Measurements from ENCODE around the gene TSHZ2.
"Not testable (repeated sequence)": the region's sequence is repeated elsewhere in the genome, so short reads cannot be mapped to it uniquely, and the experiment has no call there.

TSHZ2 gene

DNA sequence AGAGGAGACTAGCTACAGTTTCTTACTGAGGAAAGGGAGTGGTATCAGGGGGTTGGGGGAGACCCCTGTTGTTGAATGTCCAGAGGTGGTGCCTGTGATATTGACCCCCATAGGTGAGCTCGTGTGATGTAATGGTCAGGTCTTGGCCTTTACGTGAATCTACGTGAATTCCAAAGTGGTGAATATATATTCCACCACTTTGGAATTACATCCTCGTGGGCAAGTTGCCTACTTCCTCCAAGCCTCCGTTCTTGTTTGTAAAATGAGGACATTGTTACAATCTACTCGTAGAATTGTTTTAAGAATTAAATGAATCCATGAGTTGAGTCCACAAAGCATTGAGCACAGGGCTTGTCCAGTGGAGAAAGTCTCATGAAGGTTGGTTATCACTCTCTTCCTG, 47.3 kb downstream of the TSHZ2 start:
- Histone ChIP-seq H3K4me3 (replicated peaks; ENCODE audit: low read depth, low read length) (no peak overlapping the region), H3K36me3 (ENCODE audit: control insufficient read depth, insufficient read depth, low read length) (no peaks in the 10 kb centered on the region), H3K27me3 (replicated peaks; ENCODE audit: control insufficient read depth, insufficient read depth, low read length) (no peaks in the 10 kb centered on the region)
- no peak for DNase-seq (ENCODE audit: extremely low read depth, insufficient read length)
- TF ChIP-seq, protein P1, sequence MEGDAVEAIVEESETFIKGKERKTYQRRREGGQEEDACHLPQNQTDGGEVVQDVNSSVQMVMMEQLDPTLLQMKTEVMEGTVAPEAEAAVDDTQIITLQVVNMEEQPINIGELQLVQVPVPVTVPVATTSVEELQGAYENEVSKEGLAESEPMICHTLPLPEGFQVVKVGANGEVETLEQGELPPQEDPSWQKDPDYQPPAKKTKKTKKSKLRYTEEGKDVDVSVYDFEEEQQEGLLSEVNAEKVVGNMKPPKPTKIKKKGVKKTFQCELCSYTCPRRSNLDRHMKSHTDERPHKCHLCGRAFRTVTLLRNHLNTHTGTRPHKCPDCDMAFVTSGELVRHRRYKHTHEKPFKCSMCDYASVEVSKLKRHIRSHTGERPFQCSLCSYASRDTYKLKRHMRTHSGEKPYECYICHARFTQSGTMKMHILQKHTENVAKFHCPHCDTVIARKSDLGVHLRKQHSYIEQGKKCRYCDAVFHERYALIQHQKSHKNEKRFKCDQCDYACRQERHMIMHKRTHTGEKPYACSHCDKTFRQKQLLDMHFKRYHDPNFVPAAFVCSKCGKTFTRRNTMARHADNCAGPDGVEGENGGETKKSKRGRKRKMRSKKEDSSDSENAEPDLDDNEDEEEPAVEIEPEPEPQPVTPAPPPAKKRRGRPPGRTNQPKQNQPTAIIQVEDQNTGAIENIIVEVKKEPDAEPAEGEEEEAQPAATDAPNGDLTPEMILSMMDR (IDR thresholded peaks at IDR 0.05; ENCODE audit: insufficient read depth, low read length, poor library complexity, severe bottlenecking): no peak

DNA sequence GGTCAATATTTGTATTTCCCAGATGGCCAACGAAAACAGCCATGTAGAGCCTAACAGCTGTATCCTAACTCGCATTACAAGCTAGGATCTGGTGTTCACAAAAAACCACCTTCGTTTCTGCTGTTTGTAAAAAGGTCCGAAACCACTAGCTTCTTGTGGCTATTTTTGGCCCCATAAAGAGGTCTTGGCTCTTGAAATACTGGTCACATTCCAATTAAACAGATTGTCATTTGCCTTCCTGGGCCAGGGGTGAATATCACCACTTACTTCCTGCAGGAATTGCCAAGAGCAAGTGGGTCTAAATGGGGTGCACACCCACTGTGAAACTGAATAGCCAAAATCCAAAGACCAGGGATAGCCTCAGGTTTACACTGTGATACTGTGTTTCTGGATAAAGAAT, 48.2 kb downstream of the TSHZ2 start:
- Histone ChIP-seq H3K27me3 (replicated peaks; ENCODE audit: control insufficient read depth, insufficient read depth, low read length) (no peaks in the 10 kb centered on the region), H3K4me3 (replicated peaks; ENCODE audit: low read depth, low read length) (no peak overlapping the region), H3K36me3 (ENCODE audit: control insufficient read depth, insufficient read depth, low read length) (no peaks in the 10 kb centered on the region)
- TF ChIP-seq, protein P1 (IDR thresholded peaks at IDR 0.05; ENCODE audit: insufficient read depth, low read length, poor library complexity, severe bottlenecking): no peak
- no peak for DNase-seq (ENCODE audit: extremely low read depth, insufficient read length)

DNA sequence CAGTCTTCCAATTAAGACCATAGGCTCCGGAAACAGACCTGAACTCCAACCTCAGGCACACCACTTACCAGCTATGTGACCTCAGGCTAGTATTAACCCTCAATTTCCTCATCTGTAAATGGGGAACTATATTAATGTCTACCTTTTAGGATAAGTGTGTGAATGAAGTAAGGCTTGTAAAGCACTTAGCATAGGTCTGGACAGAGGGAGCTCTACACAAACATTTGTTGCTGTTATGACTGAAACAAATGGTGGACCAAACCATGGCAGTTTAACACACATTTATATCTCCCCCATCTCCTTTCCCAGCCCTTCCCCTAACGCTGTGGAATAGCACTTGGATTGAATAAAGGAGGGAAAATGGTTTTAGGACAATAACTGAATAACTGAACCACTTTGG, 48.7 kb downstream of the TSHZ2 start:
- no peaks in the 10 kb centered on the region for H3K36me3 ChIP-seq (ENCODE audit: control insufficient read depth, insufficient read depth, low read length)
- TF ChIP-seq, protein P1 (IDR thresholded peaks at IDR 0.05; ENCODE audit: insufficient read depth, low read length, poor library complexity, severe bottlenecking): no peak
- H3K27me3 ChIP-seq (replicated peaks; ENCODE audit: control insufficient read depth, insufficient read depth, low read length): no peaks in the 10 kb centered on the region
- DNase-seq (ENCODE audit: extremely low read depth, insufficient read length): no peak
- H3K4me3 ChIP-seq (replicated peaks; ENCODE audit: low read depth, low read length): no peak overlapping the region

DNA sequence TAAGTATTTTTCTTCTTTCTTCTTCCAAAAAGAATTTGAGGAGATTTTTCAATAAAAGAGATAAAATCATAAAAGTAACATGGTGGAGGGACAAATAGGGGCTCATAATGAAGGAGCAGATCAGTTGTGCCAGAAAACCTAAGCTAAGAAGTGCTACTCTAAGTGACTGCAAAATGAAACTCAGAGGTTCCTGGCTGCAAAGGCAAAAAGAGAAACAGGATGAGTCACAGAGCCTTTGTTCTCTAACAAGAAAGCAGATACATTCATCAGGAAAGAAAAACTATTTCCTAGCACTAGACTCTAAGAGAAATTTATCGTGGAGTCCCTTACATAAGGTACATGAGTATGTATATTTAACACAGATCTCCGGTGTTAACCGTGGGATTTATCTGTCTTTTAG, 49.8 kb downstream of the TSHZ2 start:
- H3K4me3 ChIP-seq (replicated peaks; ENCODE audit: low read depth, low read length): no peak overlapping the region
- TF ChIP-seq, protein P1 (IDR thresholded peaks at IDR 0.05; ENCODE audit: insufficient read depth, low read length, poor library complexity, severe bottlenecking): no peak

DNA sequence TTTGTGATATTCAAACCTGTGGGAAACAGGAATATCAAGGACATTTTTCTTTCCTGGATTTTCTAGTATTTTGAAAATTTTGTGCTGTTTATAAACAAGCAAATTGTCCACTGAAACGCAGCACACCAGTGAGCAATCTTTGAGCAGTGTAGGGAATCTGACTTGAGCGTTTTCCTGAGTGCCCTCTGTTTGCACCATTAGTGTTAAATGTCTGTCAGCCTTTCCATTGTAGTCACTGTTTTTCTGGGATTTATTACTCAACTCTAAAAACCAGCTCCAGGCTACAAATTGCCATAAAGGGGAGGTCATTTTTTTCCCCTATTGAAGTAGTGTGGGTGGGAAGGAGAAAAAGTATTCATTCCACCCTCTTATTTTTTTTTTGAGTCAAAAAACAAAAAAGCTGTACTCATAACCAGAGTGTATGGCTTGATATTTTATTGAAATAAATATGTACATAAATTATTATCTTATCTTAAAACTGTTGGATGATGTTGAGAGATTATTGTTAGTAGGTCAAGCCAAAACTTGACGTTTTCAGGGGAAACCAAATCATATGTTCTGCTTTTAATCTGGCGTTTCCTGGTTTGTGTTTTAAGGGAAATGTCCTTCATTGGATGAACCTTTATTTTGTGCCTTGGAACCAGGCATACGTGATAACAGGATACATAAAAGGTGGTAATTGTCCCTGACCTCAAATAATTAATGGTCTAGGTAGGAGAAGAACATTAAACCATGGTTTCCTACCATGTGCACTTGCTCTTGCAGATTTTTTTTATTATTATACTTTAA, 51.8 kb downstream of the TSHZ2 start:
- Histone ChIP-seq H3K27me3 (replicated peaks; ENCODE audit: control insufficient read depth, insufficient read depth, low read length) (no peaks in the 10 kb centered on the region), H3K36me3 (ENCODE audit: control insufficient read depth, insufficient read depth, low read length) (no peaks in the 10 kb centered on the region), H3K4me3 (replicated peaks; ENCODE audit: low read depth, low read length) (no peak overlapping the region)
- DNase-seq (ENCODE audit: extremely low read depth, insufficient read length): no peak
- TF ChIP-seq, protein P1 (IDR thresholded peaks at IDR 0.05; ENCODE audit: insufficient read depth, low read length, poor library complexity, severe bottlenecking): no peak

More for the DNA sequence above, 49.8 kb downstream of the TSHZ2 start:
- no peak for DNase-seq (ENCODE audit: extremely low read depth, insufficient read length)
- Histone ChIP-seq H3K36me3 (ENCODE audit: control insufficient read depth, insufficient read depth, low read length) (no peaks in the 10 kb centered on the region), H3K27me3 (replicated peaks; ENCODE audit: control insufficient read depth, insufficient read depth, low read length) (no peaks in the 10 kb centered on the region)

DNA sequence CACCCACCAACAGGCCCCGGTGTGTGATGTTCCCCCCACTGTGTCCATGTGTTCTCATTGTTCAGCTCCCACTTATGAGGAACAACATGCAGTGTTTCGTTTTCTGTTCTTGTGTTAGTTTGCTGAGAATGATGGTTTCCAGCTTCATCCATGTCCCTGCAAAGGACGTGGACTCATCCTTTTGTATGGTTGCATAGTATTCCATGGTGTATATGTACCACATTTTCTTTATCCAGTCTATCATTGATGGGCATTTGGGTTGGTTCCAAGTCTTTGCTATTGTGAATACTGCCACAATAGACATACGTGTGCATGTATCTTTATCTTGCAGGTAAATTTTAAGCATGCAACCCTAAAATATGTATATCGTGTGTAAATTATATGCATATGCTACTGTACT, 52.5 kb downstream of the TSHZ2 start:
- not testable (repeated sequence) for H3K36me3 ChIP-seq (ENCODE audit: control insufficient read depth, insufficient read depth, low read length); H3K4me3 ChIP-seq (replicated peaks; ENCODE audit: low read depth, low read length); DNase-seq (ENCODE audit: extremely low read depth, insufficient read length); H3K27me3 ChIP-seq (replicated peaks; ENCODE audit: control insufficient read depth, insufficient read depth, low read length)
